8988T (cell line): ENCODE data around the gene TTC9B.

Source experiments
- DNase-seq: peaks from one replicate; pipeline ENCODE4 v3.0.0; 2011

TTC9B gene

GRCh38 chr19:40217934-40218890, at the start of gene TTC9B:
Gene TTC9B, minus strand, starts transcription at chr19:40218384. Its CDS starts 3 bp downstream, at chr19:40218381.
- DNase-seq: no peak

- DNase-seq: no peak
These were observed 49.4 kb upstream of the TTC9B start for GRCh38 chr19:40267601-40267997.

DNA sequence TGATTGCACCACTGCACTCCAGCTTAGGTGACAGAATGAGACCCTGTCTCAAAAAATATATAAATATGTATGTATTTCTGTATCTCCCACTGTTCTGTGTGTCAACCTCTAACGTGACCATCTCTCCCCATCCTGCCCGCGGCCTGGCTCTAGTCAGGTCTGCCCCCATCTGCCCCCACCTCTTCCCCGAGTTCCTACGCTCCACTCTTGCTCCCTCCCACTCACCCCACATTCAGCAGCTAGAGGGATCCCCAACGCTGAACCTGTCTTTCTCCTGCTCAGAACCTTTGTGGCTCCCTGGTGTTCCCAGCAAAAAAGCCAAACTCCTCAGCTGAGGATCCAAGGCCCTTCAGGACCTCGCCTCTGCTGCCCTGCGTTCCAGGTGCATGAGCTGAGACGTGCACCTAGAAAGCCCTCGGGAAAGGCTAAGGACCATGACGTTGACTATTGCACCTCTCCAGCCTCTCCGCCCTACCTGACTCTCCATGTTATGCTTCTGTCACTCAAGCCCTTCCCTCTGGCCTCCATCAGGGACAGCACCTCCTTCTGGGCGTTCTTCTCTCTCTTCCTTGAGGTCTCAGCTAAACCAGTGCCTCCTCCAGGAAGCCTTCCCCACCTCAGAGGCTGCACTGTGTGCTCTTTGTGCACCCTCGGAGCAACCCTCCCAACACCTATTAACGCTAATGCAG, 48.9 kb upstream of the TTC9B start:
- no peak for DNase-seq

- no peak for DNase-seq
These were observed 47.9 kb upstream of the TTC9B start for GRCh38 chr19:40266119-40266518.

DNA sequence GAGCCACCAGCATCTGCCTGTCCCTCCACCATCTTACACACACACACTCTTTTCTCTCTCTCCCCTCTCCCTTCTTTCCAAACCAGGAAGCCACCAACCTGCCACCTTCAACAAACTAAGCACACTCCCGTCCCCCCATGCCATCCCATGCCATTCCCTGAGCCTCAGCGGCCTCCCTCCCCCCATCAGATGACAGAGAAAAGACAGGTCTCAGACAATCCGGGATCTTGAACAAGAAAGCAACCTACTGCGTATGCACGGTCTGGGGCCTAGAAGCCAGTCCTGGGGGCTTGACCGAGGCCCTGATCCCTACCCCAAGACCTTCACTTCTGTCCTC, 47.5 kb upstream of the TTC9B start:
- DNase-seq: no peak

DNA sequence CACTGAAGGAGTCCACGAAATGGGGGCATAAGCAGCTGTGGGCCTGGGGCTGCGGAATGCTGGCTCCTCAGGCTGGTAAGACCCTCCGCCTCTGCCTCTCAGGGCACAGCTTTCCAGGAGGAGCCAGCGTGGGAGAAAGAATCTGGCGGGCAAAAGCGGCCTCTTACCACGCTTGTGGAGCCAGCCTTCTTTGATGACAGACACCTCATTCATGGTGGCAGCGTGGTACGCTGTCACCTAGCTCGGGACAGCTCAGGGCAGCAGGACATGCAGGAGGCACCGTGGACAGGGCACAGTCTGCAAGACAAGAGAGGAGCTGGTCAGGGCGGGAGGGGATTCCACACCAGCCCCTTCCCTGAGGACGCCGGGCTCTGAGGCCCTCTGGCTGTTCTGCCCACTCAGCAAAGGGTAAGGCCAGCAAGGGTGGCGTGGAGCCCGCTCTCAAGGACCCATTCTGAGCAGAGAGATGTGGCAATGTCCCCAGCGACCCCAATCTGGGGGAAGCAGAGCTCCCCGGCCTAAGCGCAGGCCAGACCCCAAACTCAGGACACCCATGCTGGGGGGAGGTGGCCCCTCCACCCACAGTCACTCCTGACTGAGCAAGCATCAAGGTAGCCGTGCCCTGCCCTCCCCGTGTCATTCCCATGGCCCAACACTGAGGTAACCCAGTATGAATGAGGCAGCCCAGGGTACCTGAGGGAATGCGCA, 47.0 kb upstream of the TTC9B start:
- no peak for DNase-seq

DNA sequence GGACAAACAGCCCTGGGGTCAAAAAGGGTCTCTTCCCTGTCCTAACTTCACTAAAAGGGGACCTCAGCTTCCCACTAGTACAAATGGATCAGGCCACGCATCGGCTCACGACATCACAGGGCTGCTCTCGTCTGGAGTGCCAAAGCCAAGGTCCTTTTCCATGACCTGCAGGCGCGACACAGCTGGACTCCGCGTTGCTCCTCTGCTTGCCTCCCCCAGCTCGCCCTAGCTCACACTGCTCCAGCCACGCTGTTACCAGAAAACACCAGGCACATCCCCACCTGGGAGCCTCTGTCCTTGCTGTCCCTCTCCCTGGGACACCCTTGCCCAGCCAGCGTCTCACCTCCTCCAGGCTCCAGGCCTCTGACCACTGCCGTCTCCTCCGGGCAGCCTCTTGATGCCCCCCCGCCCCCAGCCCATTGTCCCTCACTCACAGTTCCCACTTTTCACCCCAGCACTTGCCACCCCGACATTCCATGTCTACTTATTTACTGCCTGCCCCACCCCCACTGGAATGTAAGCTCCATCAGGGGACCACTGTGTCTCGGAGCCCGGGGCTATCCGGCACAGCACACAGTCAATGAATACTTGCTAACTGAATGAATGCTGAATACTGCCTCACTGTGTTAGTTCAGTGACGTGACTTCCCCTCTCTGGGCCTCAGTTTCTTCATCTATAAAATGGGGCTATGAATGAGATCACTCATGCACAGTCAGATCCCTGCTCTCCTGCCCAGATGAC, 46.3 kb upstream of the TTC9B start:
- no peak for DNase-seq

- DNase-seq: no peak
These were observed 45.5 kb upstream of the TTC9B start for GRCh38 chr19:40263440-40264313.

DNA sequence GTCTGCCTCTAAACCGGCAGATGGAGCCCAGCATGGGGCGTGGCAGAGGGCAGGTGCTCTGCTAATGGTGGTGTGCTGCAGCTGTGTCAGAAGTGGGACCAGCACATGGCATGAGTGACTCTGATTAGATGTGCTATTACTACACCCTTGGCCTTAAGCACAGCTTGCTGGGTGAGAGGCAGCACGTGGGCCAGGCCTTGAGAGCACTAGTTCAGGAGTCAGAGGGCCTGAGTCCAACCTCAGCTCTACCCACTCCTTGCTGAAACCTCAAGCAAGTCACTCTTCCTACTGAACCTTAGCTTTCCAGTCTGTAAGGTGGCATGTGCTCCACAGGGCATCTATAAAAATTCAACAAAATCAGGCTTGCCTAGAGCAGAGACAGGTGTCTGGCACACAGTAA, 44.2 kb upstream of the TTC9B start:
- DNase-seq: no peak

DNA sequence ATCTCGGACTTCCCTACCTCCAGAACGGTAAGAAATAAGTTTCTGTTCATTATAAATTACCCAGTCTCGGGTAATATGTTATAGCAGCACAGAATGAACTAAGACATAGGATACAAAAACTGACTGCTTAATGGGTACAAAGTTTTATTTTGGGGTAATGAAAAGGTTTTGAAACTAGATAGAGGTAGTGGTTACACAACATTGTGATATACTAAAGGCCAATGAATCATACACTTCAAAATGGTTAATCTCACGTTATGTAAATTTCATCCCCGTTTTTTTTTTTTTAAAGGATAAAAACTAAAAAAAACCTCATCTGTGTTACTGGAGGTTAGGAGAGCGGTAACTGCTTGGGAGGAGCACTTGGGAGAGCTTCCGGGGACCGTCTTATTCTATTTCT, 43.4 kb upstream of the TTC9B start:
- no peak for DNase-seq

GRCh38 chr19:40257096-40257517, 38.9 kb upstream of the TTC9B start:
- no peak for DNase-seq

DNA sequence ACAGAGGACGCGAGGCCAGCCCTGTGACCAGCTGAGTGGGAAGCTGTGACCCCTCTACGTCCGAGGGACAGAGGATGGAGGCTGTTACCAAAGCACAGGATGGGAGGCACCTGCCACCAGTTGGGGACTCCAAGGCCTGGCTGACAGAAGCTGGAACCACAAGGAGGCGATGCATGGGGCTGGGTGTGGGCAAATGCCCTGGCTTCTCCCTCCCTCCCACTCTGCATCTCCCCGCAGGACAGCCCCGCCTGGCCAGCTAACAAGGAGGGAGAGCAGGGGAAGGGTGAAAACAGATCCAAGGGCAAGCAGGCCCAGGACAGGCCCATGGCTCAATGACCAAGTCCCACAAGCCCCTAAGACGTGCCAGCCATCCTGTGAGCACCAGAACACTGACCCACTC, 38.3 kb upstream of the TTC9B start:
- no peak for DNase-seq

- DNase-seq: no peak
These were observed 37.5 kb upstream of the TTC9B start for GRCh38 chr19:40255619-40256166.

GRCh38 chr19:40254714-40255418, 36.7 kb upstream of the TTC9B start:
- DNase-seq: no peak

DNA sequence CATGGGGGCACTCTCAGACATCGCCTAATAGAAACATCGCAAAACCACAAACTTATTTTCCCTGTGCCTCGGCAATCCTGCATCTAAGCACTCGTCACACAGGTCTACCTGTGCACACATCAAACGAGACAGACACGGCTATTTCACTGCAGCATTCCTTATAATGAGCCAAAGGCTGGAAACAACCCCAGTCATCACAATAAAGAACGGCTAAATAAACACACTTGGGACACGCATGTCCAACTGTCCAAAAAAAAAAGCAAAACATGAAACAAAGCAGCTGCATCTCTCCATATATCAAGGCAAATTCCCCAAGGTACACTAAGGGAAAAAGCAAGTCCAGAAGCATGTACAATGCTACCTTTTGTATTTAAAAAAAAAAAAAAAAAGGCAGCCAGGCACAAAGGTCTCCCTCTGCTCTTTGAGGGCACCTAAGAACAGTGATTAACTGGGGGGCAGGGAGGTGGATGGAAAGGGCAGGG, 35.5 kb upstream of the TTC9B start:
- no peak for DNase-seq

GRCh38 chr19:40252395-40252794, 34.2 kb upstream of the TTC9B start:
- DNase-seq: no peak

DNA sequence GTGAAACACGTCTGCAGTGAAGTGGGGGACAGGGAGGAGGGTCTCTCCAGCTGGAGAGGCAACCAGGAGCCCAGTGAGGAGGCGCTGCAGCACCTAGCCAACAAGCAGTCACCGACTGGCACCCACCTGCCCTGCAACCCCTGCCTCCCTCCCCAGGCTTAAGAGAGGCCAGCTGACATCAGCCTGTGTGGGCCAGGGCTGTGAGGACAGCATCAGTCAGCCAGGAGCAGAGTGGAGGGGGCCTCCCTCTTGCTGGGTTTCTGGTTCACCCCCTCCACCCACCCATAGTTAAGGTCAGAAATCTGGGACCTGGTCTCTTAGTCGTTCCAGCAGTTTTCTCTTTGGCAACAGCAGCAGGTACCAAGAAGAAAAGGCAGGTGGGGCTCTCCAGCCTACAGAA, 33.8 kb upstream of the TTC9B start:
- DNase-seq: no peak

GRCh38 chr19:40251244-40251643, 33.1 kb upstream of the TTC9B start:
- no peak for DNase-seq

GRCh38 chr19:40249781-40250180, 31.6 kb upstream of the TTC9B start:
- DNase-seq: no peak

- no peak for DNase-seq
These were observed 31.0 kb upstream of the TTC9B start for GRCh38 chr19:40249201-40249600.
